Measurements from ENCODE around the gene SLC4A8. TPM values are rescaled to one million over a fixed set of nuclear protein-coding genes. Genes with fewer than 3 reads are reported as not detected.
A peak's percentile ranks its signal among the peaks of the same experiment; 100 is the strongest.

The SLC4A8 gene
- total RNA-seq, 1 experiment from 2014 or later: 26.3 TPM

DNA sequence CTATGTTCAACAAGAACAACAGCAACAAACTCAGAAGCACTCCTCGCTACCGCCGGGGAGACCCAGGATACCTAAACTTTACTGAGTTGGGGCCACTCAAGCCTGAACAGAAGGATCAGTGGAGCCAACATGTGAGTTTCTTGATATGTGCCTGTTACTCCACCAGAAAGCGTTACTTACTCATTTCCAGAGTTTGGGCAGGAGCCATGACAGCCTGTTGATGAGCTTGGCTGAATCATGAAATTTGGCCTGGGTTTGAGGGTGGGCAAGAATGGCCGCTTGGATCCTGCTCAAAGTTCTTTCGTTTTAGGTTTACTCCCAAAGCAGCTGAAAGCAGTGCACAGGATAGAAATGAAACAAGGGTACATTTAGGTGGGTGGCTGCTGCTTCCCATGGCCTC is 21.5 kb upstream of the SLC4A8 start:
- H3K79me1 ChIP-seq (ENCODE audit: insufficient read depth, low read depth, low read length, poor library complexity, severe bottlenecking): no peaks in the 10 kb centered on the region
- no peak overlapping the region for H3T11ph ChIP-seq (ENCODE audit: low read length)
- WGBS (ENCODE audit: extremely low coverage, insufficient read length, low lambda C conversion rate): no CpG with 5 or more reads among the region's 6 CpGs
- H3K56ac ChIP-seq (ENCODE audit: insufficient read length, low read depth, low read length): no peak overlapping the region
- H2BK120ac ChIP-seq (ENCODE audit: low read depth, low read length, poor library complexity, severe bottlenecking): no peak overlapping the region
- H3K23ac ChIP-seq (ENCODE audit: insufficient read length, low read depth, low read length): no peak overlapping the region
- H3K27me3 ChIP-seq (ENCODE audit: insufficient read depth, low read length): no peaks in the 10 kb centered on the region
- no peak overlapping the region for H3K4ac ChIP-seq (ENCODE audit: low read depth, low read length)
- H2BK20ac ChIP-seq (ENCODE audit: low read depth, low read length, poor library complexity, severe bottlenecking): no peak overlapping the region
- H4K20me1 ChIP-seq (ENCODE audit: control insufficient read depth, insufficient read depth, insufficient read length): no peaks in the 10 kb centered on the region
- H3K4me1 Mint-ChIP-seq: peaks cover 8 to 15% of the 10 kb centered on the region in 2 experiments
- H4K8ac ChIP-seq (replicated peaks; ENCODE audit: insufficient read length, low read depth, low read length): no peak overlapping the region
- H3K9ac ChIP-seq (ENCODE audit: extremely low read depth, insufficient read length, low read length): no peak overlapping the region
- H3K4me2 ChIP-seq (ENCODE audit: insufficient read depth, insufficient read length, low read length): no peak overlapping the region
- H3K4me1 ChIP-seq (ENCODE audit: insufficient read depth, low read length): no peaks in the 10 kb centered on the region; the same call in 1 of the 2 replicates
- DNase-seq: peak; percentile 14
- no peaks in the 10 kb centered on the region for H3K79me2 ChIP-seq (ENCODE audit: insufficient read depth, low read length)
- no peak overlapping the region; a peak in 1 of 7 replicates for H3K27ac Mint-ChIP-seq
- no peak overlapping the region for H2BK12ac ChIP-seq (ENCODE audit: insufficient read length, low read depth, low read length)
- H2BK15ac ChIP-seq (ENCODE audit: low read depth, low read length): no peak overlapping the region
- H2BK5ac ChIP-seq (ENCODE audit: insufficient read length, low read length): no peak overlapping the region
- no peak overlapping the region for H3K14ac ChIP-seq (ENCODE audit: insufficient read depth, low read length)
- H3K4me3 Mint-ChIP-seq: no peak overlapping the region
- no peaks in the 10 kb centered on the region for H3K9me3 ChIP-seq (ENCODE audit: control insufficient read depth, low read depth, low read length)
- no peak overlapping the region for H4K5ac ChIP-seq (ENCODE audit: insufficient read length, low read depth, low read length)
- H3K23me2 ChIP-seq (ENCODE audit: insufficient read length, low read depth, low read length, poor library complexity, severe bottlenecking): no peaks in the 10 kb centered on the region
- no peaks in the 10 kb centered on the region for H3K9me3 Mint-ChIP-seq
- no peak overlapping the region for H2AFZ ChIP-seq (ENCODE audit: low read length)
- TF ChIP-seq, protein P1, sequence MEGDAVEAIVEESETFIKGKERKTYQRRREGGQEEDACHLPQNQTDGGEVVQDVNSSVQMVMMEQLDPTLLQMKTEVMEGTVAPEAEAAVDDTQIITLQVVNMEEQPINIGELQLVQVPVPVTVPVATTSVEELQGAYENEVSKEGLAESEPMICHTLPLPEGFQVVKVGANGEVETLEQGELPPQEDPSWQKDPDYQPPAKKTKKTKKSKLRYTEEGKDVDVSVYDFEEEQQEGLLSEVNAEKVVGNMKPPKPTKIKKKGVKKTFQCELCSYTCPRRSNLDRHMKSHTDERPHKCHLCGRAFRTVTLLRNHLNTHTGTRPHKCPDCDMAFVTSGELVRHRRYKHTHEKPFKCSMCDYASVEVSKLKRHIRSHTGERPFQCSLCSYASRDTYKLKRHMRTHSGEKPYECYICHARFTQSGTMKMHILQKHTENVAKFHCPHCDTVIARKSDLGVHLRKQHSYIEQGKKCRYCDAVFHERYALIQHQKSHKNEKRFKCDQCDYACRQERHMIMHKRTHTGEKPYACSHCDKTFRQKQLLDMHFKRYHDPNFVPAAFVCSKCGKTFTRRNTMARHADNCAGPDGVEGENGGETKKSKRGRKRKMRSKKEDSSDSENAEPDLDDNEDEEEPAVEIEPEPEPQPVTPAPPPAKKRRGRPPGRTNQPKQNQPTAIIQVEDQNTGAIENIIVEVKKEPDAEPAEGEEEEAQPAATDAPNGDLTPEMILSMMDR (conservative IDR thresholded peaks at IDR 0.05): no peak
- no peaks in the 10 kb centered on the region for H3K36me3 Mint-ChIP-seq (ENCODE audit: insufficient read depth in 1 of 3, low read depth in 3 of 3)
- H4K91ac ChIP-seq (ENCODE audit: insufficient read length, low read depth, low read length): no peak overlapping the region
- no peak overlapping the region for H3K27ac ChIP-seq (ENCODE audit: insufficient read length, low read depth, low read length)
- no peaks in the 10 kb centered on the region for H3K27me3 Mint-ChIP-seq (ENCODE audit: low read depth)
- no peak overlapping the region for H3K18ac ChIP-seq (ENCODE audit: insufficient read length, low read depth, low read length)
- H2AK5ac ChIP-seq (ENCODE audit: insufficient read length, low read length): no peak overlapping the region

Data from H9 (cell line).